Stromal cell of bone marrow (primary cell): ENCODE results near the gene ZNF121.

ENCODE experiments used
- DNase-seq: peaks from one replicate; pipeline ENCODE4 v3.0.0-alpha.2; 2012; ENCODE audit warnings: low read depth

The ZNF121 gene

DNA sequence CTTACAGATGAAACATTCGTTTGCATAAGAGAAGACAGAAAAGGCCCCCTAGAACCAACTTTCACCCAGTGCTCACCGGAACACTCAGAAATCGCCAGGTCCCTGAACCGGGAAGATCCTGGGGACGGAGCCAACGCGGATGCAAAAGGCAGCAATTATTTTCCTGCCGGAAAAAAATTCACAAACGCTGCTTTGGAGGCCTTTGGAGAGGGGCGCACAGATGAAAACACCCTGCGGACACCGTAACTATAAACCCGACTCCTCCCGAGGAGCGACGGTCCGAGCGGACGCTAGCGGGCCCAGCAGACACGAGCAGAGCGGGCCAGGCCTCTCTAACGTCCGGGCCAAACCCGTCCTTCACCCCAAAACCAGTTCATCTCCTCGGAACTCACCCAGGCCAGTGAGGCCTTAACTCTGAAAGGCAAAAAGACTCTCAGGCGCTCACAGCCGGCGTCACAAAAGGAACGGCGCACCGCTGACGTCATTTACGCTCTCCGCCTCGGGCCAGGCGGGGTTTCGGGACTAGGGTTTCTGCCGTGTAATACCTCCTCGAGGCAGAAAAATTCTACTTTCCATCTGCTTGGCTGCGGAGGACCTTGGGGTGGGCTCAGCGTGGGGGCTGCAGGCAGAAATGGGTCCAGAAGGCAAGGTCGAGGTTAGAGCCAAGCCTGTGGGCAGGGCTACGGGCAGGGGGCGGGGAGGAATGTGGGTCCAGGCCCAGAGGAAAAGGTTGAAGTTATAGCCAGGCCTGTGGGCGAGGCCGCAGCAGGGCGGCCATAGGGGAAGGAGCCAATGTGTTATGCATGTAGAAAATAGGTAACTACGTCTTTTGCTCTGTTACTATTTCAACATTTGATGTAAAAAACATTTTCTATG, 45.9 kb downstream of the ZNF121 start, which contains the start of gene ZNF426:
TSS of gene ZNF426 (minus strand) at position 463 of the 876 bp plus-strand sequence. CDS start 2,413 bp downstream, outside the sequence.
- peak; percentile 89 for DNase-seq

- DNase-seq: no peak
Measured at GRCh38 chr19:9535934-9536333, 48.4 kb downstream of the ZNF121 start.

GRCh38 chr19:9531933-9532332, 52.4 kb downstream of the ZNF121 start:
- no peak for DNase-seq

DNA sequence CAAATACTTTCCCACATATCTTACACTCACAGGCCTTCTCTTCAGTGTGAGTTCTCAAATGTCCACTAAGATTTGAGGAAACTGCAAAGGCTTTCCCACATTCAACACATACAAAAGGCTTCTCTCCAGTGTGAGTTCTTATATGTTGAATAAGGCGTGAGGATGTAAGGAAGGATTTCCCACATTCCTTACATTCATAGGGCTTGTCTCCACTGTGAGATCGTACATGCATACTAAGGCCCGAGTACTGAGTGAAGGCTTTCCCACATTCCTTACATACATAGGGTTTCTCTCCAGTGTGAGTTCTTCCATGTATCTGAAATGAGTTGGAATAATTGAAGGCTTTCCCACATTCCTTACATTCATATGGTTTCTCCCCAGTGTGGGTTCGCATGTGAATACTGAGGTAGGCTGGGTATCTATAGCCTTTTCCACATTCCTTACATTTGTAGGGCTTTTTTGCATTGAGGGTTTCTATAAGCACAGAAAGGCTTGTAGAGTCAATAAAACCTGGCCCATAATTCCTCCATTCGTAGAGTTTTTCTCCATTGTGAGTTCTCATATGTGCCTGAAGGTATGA, 55.5 kb downstream of the ZNF121 start:
- no peak for DNase-seq

DNA sequence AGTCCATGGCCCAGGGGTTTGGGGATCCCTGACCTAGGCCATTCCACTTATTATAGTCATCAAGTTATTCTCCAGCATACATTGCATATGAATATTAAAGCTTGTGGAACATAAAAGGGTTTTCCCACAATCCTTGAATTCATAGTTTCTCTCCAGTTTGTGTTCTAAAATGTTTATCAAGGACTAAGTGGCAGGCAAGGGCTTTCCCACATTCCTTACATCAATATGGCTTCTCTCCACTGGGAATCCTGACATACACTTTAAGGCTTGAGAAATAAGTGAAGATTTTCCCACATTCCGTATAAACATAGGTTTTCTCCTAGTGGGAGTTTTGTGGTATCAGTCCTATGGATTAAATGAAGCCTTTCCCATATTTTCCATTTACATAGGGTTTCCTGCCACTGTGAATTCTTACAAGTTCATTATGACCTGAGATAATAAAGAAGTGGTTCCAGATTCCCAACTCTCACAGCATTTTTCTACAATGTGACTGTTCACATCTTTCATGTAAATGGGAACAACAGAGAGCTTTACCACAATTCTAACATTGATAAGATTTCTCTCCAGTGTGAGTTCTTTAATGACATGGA, 60.3 kb downstream of the ZNF121 start:
- no peak for DNase-seq
